K562 (cell line): ENCODE measurements around the gene BCL2L12. TPM values are rescaled to one million over a fixed set of nuclear protein-coding genes. Genes with fewer than 3 reads are reported as not detected.
A peak's percentile ranks its signal among the peaks of the same experiment; 100 is the strongest.

Experiments used
- BCOR ChIP-seq: fragments of 450-650 bp; IDR thresholded peaks from 2 replicates; pipeline ENCODE4 v1.6.1; 2016
- CREB3L1 ChIP-seq: fragments of 450-650 bp; IDR thresholded peaks from 2 replicates; pipeline ENCODE4 v1.6.1; 2014; ENCODE audit warnings: low read depth, mild to moderate bottlenecking, moderate library complexity, borderline replicate concordance
- DDX20 ChIP-seq: fragments of 450-650 bp; IDR thresholded peaks from 2 replicates; pipeline ENCODE4 v1.6.1; 2016; ENCODE audit warnings: missing genetic modification characterization, low read depth, mild to moderate bottlenecking, missing compliant biosample characterization, moderate library complexity
- E2F6 ChIP-seq, 2 experiments: IDR thresholded peaks; 2 replicates each; pipeline ENCODE4 v1.6.1; 2011; ENCODE audit warnings: borderline replicate concordance in 1 of 2, control low read depth in 1 of 2, low read depth in 1 of 2, low read length in 1 of 2, mild to moderate bottlenecking in 1 of 2, mixed read lengths in 1 of 2, moderate library complexity in 1 of 2; ENCODE audit not compliant: insufficient read depth in 1 of 2, insufficient read length in 1 of 2, poor library complexity in 1 of 2, severe bottlenecking in 1 of 2; ENCODE audit errors: extremely low read depth in 1 of 2
- ELF2 ChIP-seq: fragments of 250-450 bp; sonication (Bioruptor Pico); IDR thresholded peaks from 2 replicates; pipeline ENCODE4 v1.5.0; 2021; ENCODE audit warnings: mild to moderate bottlenecking
- KLF16 ChIP-seq: IDR thresholded peaks from 2 replicates; pipeline ENCODE4 v1.6.1; 2016; ENCODE audit warnings: antibody characterized with exemption
- PRPF4 ChIP-seq: fragments of 200-400 bp; formaldehyde crosslinking; IDR thresholded peaks from one replicate; pipeline ENCODE4 v1.6.1; 2017; ENCODE audit warnings: low read length, low read depth, mild to moderate bottlenecking; ENCODE audit not compliant: insufficient read depth, poor library complexity, severe bottlenecking
- RBM22 ChIP-seq: fragments of 200-400 bp; formaldehyde crosslinking; IDR thresholded peaks from 2 replicates; pipeline ENCODE4 v1.6.1; 2018; ENCODE audit warnings: low read length, low read depth; ENCODE audit not compliant: poor library complexity, severe bottlenecking
- TBL1XR1 ChIP-seq, 2 experiments: IDR thresholded peaks; 2 replicates each; pipeline ENCODE4 v1.6.1; 2012; ENCODE audit warnings: improper control_type of control experiment in 2 of 2, low read length in 2 of 2, mild to moderate bottlenecking in 1 of 2
- ZFP36 ChIP-seq: fragments of 150-350 bp; IDR thresholded peaks from 2 replicates; pipeline ENCODE4 v1.6.1; 2018; ENCODE audit warnings: low read length, low read depth; ENCODE audit not compliant: partially characterized antibody
- ZNF280A ChIP-seq: fragments of 450-650 bp; IDR thresholded peaks from 2 replicates; pipeline ENCODE4 v1.6.1; 2018; ENCODE audit warnings: mild to moderate bottlenecking, low read depth; ENCODE audit not compliant: partially characterized antibody
- ZNF318 ChIP-seq, 2 experiments: fragments of 450-650 bp; IDR thresholded peaks; 2 replicates each; pipeline ENCODE4 v1.6.1; 2016; ENCODE audit warnings: mild to moderate bottlenecking in 2 of 2, borderline replicate concordance in 1 of 2, low read depth in 1 of 2, moderate library complexity in 1 of 2
- ZNF41 ChIP-seq: fragments of 250-450 bp; sonication (Bioruptor Pico); conservative IDR thresholded peaks from 2 replicates; pipeline ENCODE4 v1.4.0; 2020; ENCODE audit warnings: mild to moderate bottlenecking
- polyA plus RNA-seq, 8 experiments: library from polyadenylated mRNA; depleted of rRNA in 4 of 8; stranded (reverse) in 5 of 8; unstranded in 3 of 8; fragments of >200 nt; fragmentation: Nextera tagmentation in 2 of 8; fragmentation: Illumina TruSeq in 1 of 8; extraction: Ambion mirVana in 2 of 8; extraction: Trizol in 1 of 8; gene quantifications; 2 replicates each; pipeline versions ENCODE4 v1.2.1 to v1.2.3, GENCODE V29; 2011 to 2014; ENCODE audit warnings: inconsistent platforms in 1 of 8, missing spikeins in 1 of 8
- total RNA-seq, 7 experiments: library from RNA; depleted of rRNA in 6 of 7; stranded (reverse); fragments of >200 nt in 6 of 7; fragmentation: Illumina TruSeq in 2 of 7; extraction: Trizol in 2 of 7; gene quantifications; 2 replicates each; pipeline versions ENCODE4 v1.2.1 to v1.2.3, GENCODE V29; 2011 to 2021; ENCODE audit warnings: low replicate concordance in 1 of 7

BCL2L12 gene
- total and polyA plus RNA-seq, 9 of the 15 experiments (the other 6 are each of a cell fraction or from before 2014, with no cell fraction given): 7.4 to 263 (median 81.2) TPM

GRCh38 chr19:49672131-49672919, 6.6 kb downstream of the BCL2L12 start (continued):
- TF ChIP-seq TBL1XR1 (IDR thresholded peaks at IDR 0.05; ENCODE audit: low read length in 2 of 2) (no peak), KLF16 (peak; percentile 43), BCOR (peak; percentile 70; the same call in 1 of the 2 replicates), CREB3L1 (no peak), E2F6 (IDR thresholded peaks at IDR 0.05; ENCODE audit: borderline replicate concordance in 1 of 2, extremely low read depth in 1 of 2, insufficient read depth in 1 of 2, insufficient read length in 1 of 2, low read depth in 1 of 2, low read length in 1 of 2, poor library complexity in 1 of 2, severe bottlenecking in 1 of 2) (no peak), RBM22 (no peak), ELF2 (CRISPR knock-in tag) (no peak), ZNF280A (no peak), ZNF318 (IDR thresholded peaks at IDR 0.05; ENCODE audit: borderline replicate concordance in 1 of 2, low read depth in 1 of 2) (no peak), DDX20 (tag) (no peak), ZNF41 (CRISPR knock-in tag) (no peak), PRPF4 (no peak), ZFP36 (peak; percentile 41)
